Lower leg skin (tissue), 4 donors: ENCODE measurements around the gene SFT2D1. TPM values are rescaled to one million over a fixed set of nuclear protein-coding genes. Genes with fewer than 3 reads are reported as not detected.
"Not testable (repeated sequence)": the region's sequence is repeated elsewhere in the genome, so short reads cannot be mapped to it uniquely, and the experiment has no call there.

Experiments
- DNase-seq, 2 donors: peaks; one replicate each; pipeline ENCODE4 v3.0.0-alpha.2; 2019; ENCODE audit warnings: low spot score in 2 of 2
- H3K4me3 ChIP-seq: fragments of 200-600 bp; sonication (generic); 2 replicates; pipeline ENCODE4 v1.5.1; 2017; ENCODE audit warnings: mild to moderate bottlenecking, low read depth; ENCODE audit not compliant: poor library complexity, severe bottlenecking
- POLR2A ChIP-seq, 2 donors: fragments of 450-650 bp; IDR thresholded peaks; one replicate each; pipeline ENCODE4 v1.6.1; 2016 to 2017; ENCODE audit warnings: antibody characterized with exemption in 2 of 2, mild to moderate bottlenecking in 1 of 2, moderate library complexity in 1 of 2
- WGBS, 2 donors: methylation state at CpG; one replicate each; pipeline ENCODE4 v1.1.5; 2018; 5-methylcytosine and 5-hydroxymethylcytosine counted together
- intact Hi-C: fragments of 100-400 bp; cut with DNase I; formaldehyde crosslinking; loops from one replicate; pipeline ENCODE4 v1.15.0; 2023; ENCODE audit warnings: low total_unique reads
- total RNA-seq, 4 donors: library from RNA; depleted of rRNA; stranded (reverse); fragments of >200 nt; gene quantifications; one replicate each; pipeline ENCODE4 v1.1.0, GENCODE V29; 2016
- TF ChIP-seq, protein P1 (sequence below), 3 donors: fragments of 450-650 bp; IDR thresholded peaks; one replicate each; pipeline ENCODE4 v1.5.1; 2016; ENCODE audit warnings: antibody characterized with exemption in 3 of 3, mild to moderate bottlenecking in 3 of 3, moderate library complexity in 2 of 3

SFT2D1 gene
- total RNA-seq, 4 donors from 2014 or later = 23.6 to 42.9 (median 31.9) TPM

DNA sequence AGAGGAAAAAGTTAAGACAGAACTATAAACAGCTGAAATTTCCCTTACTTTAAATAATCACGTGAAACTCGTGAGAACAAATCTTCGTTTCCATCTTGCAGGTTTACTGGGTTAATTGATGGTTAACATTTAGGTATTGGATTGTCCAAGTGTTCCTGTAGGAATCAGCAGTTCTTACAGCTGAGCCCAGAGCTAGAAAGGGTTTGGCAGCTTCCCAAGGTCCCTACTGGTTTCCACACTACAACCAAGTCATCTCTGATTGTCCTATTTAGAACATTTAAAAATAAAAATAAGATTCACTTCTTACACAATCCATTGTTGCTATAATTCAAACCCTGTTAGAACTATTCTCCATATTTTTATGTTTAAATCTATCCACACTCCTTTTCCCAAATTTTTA is 24.6 kb upstream of the SFT2D1 start:
- intact Hi-C loops = no loop called here
- DNase-seq = no peak
- WGBS, 2 donors = 76 to 94% methylated on average over 3 of the region's 3 CpGs
- no peak overlapping the region for H3K4me3 ChIP-seq
- TF ChIP-seq POLR2A (IDR thresholded peaks at IDR 0.05) = no peak
- TF ChIP-seq, protein P1, sequence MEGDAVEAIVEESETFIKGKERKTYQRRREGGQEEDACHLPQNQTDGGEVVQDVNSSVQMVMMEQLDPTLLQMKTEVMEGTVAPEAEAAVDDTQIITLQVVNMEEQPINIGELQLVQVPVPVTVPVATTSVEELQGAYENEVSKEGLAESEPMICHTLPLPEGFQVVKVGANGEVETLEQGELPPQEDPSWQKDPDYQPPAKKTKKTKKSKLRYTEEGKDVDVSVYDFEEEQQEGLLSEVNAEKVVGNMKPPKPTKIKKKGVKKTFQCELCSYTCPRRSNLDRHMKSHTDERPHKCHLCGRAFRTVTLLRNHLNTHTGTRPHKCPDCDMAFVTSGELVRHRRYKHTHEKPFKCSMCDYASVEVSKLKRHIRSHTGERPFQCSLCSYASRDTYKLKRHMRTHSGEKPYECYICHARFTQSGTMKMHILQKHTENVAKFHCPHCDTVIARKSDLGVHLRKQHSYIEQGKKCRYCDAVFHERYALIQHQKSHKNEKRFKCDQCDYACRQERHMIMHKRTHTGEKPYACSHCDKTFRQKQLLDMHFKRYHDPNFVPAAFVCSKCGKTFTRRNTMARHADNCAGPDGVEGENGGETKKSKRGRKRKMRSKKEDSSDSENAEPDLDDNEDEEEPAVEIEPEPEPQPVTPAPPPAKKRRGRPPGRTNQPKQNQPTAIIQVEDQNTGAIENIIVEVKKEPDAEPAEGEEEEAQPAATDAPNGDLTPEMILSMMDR (IDR thresholded peaks at IDR 0.05) = no peak

DNA sequence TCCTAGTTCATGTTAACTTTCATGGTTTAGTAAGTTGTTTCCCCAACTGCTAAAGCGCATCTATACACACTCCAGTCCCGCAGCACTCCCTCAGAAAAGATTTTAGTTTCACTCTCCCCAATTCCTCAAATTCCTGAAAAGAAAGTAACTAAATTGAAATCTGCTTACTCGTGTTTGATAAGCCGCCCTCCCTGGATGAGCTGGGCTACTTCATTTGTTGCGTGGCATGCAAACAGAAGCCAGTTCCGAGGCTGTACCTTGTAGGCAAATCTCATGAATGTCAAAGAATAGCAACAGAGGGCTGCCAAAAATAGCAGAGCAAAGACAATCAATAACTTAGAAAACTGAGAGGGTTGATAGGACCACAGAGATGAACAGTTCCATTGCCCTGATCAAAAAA is 23.5 kb upstream of the SFT2D1 start:
- WGBS, 2 donors = 83 to 90% methylated on average over 6 of the region's 6 CpGs
- no peak overlapping the region for H3K4me3 ChIP-seq
- TF ChIP-seq, protein P1 (IDR thresholded peaks at IDR 0.05) = no peak
- TF ChIP-seq POLR2A (IDR thresholded peaks at IDR 0.05) = no peak
- intact Hi-C loops = no loop called here
- DNase-seq = no peak

DNA sequence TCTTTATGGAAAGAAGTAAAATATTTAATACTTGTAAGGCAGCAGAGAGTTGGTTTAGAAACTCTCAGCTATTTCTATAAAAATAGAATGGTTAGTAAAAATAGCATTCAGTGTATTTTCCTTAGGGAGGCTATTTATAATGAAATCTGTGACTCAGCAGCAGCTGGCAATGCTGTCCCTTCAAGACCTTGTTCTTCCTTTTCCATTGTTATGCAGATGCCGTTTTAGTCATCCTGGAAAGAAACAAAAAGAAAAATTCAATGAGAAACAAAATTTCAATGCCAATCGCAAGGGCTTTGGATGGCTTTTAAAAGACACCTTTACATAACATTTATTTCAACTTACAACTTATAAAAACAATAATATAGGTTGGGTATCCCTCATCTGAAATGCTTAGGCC is 22.9 kb upstream of the SFT2D1 start:
- no peak for DNase-seq
- TF ChIP-seq, protein P1 (IDR thresholded peaks at IDR 0.05) = no peak
- TF ChIP-seq POLR2A (IDR thresholded peaks at IDR 0.05) = no peak
- no peak overlapping the region for H3K4me3 ChIP-seq
- 32 to 42% methylated on average over 2 of the region's 2 CpGs for WGBS, 2 donors
- intact Hi-C loops = no loop called here

DNA sequence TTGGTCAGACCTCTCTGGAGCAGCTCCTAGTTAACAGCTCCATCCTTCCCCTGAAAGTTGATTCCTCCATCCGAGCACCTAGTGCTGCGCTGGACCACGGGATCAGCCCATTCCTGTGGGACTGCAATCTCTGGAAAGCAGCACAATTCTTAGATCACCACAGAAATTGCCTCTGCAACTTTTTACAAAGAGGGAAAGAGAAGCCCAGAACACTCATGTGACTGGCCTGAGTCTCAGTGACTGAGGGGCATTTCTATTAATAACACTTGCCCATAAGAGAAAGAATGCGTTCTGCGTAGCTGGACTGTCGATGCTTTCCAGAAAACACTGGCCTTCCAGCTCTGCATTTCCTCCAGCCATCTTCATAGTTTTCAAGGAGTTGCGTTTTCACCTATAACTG is 22.1 kb upstream of the SFT2D1 start:
- WGBS, 2 donors = 81 to 85% methylated on average over 7 of the region's 7 CpGs
- H3K4me3 ChIP-seq = no peak overlapping the region
- intact Hi-C loops = no loop called here
- TF ChIP-seq, protein P1 (IDR thresholded peaks at IDR 0.05) = no peak
- no peak for TF ChIP-seq POLR2A (IDR thresholded peaks at IDR 0.05)
- no peak for DNase-seq

DNA sequence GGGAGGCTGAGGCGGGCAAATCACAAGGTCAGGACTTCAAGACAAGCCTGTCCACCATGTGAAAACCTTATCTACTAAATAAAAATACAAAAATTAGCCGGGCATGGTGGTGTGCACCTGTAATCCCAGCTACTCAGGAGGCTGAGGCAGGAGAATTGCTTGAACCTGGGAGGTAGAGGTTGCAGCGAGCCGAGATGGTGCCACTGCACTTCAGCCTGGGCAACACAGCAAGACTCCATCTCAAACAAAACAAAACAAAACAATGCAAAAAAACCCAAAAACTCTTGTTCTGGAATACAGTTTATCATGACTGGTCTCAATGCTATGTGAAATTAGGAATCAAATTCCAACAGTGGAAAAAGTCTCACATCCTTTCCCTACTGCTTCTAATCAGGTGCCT is 20.1 kb upstream of the SFT2D1 start:
- WGBS, 2 donors = 98 to 99% methylated on average over 4 of the region's 4 CpGs
- H3K4me3 ChIP-seq, intact Hi-C loops, DNase-seq: not testable (repeated sequence)

DNA sequence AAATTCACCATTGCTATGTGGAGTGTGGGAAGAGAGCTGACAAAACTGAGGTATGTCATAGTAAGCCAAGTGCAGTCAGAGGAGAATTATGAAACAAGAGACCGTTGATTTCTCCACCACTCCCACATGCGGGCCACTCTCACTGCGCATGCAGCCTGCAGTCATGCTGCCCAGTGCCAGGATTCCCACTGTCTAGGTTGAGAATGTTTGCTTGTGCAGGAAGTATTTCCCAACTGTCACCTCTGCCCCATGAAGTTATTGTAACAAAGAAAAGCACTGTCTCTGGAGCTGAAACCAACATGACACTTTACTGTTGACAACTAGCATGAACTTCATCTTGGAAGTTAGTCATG is 18.7 kb upstream of the SFT2D1 start:
- intact Hi-C loops = no loop called here
- no peak overlapping the region for H3K4me3 ChIP-seq
- WGBS, 2 donors = 44 to 61% methylated on average over 3 of the region's 3 CpGs
- TF ChIP-seq, protein P1 (IDR thresholded peaks at IDR 0.05) = peak in 1 of 3 donors; percentile 81
- no peak for TF ChIP-seq POLR2A (IDR thresholded peaks at IDR 0.05)
- DNase-seq = peak in 1 of 2 donors; percentile 32
